DMS 273 (cell line): ENCODE measurements around the gene KRT16.
"Not testable (repeated sequence)": the region's sequence is repeated elsewhere in the genome, so short reads cannot be mapped to it uniquely, and the experiment has no call there.

Experiments
- DNase-seq: peaks from one replicate; lab custom pipeline; 2025; ENCODE audit not compliant: unreplicated experiment; lab: John Stamatoyannopoulos, UW

The KRT16 gene

DNA sequence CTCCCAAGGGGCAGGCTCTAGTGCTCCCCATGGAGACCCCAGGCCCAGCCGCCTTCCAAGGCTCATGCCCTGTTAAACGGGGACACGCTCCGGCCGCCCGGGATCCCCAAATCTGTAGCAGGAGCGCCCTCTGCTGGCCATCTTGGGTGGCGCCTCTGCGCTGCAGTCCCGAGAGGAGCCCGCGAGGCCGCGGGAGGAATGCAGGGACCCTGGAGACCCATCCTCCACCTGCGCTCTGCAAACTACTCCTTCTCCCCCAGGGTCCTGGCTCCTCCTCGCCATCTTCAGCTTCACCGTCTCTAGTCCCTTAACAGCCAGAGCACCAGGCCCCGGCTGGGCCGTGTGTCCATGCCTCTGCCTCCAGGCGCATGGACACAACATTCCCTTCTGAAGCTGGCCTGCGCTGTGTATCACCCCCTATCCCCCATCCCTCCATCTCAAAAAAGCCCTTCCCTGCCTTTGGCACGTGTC, 35.4 kb upstream of the KRT16 start:
- DNase-seq, result peak; percentile 91

DNA sequence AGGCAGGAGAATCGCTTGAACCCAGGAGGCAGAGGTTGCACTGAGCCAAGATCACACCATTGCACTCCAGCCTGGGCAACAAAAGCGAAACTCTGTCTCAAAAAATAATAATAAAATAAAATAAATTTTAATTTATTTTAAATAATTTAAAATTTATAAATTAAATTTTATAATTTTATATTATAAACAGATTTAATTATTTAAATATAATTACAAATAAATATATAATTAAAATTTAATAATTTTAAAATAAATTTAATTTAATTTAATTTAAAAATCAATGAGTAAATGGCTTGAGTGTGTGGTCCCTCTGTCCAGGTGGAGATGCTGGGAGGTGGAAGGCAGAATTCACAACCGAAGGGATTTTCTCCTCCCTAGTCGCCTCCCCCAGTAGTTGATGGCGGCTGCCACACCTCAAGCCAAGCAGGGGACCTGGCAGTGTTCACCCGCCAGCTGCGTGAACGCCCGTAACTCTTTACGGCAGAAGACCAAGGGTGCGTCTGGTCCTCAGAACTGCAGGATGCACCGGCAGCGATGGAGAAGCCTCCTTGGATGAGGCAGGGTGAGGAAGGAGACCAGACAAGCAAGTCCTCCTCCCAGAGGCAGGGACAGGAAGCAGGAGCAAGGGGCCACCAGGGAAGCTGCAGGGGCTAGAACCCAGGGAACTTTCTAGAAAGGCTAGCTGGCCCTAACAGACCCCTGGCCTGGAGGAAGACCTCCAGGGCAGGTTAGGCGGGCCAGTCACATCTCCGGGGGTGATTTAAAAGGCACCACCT, 34.7 kb upstream of the KRT16 start:
- no peak for DNase-seq

DNA sequence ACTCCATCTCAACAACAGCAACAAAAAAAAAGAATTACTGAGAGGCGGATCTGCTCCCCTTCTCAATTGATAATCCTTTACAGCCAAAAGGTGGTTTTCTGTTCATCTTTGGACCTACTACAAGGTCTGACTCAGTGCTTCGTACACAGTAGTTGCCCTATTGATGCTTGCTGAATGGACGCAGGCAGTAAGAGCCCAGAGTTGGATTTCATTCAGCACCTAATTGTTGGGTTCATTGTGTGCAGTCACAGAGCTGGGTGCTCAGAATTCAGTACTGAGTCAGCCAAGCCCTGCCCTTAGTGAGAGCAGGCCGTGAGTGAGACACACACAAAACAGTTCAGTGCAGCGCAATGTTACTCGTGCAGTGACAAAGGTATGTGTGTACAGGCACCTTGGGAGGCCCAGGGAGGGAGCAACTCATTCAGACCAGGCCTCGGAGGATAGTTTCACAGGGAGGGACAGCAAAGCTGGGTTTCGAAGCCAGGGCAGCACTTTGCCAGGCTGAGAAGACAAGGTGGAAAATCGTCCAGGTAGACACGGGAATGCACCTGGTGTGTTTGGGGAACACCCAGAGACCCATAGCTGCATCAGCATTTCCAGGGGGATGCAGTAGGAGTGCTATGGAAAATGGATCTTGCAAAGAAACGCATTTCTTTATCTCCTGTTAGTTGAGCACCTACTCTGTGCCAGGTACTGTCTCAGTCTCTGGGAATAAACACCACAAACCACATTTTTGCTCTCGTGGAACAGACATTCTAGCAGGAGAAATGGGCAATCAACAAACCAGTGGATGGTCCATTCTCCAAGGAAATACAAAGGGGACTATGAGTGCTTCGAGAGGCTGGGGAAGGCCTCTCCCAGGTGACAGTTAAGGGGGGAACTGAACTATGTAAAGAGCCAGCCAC, 29.9 kb upstream of the KRT16 start:
- DNase-seq, result no peak

DNA sequence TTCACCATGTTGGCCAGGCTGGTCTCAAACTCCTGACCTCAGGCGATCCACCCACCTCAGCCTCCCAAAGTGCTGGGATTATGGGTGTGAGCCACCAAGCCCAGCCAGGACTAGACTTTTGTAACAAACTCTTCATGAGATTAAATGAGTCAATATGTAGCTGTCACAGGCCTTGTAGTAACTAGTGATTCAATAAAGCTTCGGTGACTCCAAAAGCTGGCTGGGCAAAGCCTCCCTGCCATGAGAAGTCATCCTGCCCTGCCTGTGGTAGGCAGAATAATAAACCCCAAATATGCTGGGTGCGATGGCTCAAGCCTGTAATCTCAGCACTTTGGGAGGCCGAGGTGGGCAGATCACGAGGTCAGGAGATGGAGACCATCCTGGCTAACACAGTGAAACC, 28.0 kb upstream of the KRT16 start:
- not testable (repeated sequence) for DNase-seq

DNA sequence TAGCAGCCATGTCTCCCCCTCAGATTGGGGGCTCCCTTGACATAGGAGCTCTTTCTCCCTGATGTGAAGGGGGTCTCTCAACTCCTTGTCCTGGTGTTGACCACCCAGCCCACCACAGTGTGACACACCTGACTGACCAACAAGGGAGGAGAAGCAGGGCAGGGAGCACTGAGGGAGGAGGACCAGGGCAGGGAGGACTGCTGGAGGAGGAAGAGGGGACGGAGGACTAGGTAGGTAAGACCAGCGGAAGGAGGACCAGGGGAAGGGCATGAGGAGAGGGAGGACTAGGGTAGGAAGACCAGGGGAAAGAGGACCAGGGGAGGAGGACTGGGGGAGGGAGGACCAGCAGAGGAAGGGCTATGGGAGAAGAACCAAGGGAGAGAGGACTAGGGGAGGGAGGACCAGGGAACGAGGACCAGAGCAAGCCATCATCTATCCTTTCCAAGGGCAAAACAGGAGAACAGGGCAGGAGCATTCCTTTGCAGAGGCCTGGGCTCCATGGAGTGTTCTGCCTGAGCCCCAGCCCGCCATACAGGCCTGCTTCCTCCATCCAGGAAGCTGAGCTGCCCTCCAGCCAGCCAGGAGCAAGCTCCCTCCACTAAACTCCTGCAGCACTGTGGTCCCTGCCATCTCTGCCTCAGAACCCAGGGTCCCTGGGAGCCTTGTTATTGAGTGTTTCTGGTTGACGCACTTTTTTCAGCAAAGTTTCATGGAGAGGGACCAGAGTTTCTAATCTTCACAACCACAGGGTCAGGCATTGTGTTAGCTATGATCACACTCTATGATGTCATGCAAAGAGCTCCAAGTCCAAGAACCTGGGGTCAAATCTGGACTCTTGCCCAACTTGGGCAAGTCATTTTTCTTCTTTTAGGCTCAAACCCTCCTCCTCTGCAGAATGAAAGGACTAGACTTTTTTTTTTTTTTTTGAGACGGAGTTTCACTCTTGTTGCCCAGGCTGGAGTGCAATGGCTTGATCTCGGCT, 27.2 kb upstream of the KRT16 start:
- DNase-seq, result no peak

DNA sequence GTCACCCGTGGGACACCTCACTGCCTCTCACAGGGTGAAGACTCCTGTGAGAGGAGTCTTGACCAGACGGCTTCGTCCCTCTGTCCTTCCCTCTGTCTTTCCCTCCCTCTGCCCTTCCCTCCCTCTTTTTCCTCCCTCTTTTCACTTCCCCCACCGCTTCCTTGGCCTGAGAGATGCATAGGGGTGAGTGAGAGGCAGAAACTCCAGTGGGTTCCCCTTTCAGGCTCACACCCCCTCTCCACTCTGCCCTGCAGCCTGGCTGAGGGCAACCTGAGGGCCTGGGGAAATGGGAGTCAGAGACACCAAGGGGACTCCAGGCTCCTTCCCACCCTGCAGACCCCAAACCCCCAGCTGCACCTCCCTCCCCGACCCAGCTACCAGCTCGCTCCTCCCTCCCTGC, 26.4 kb upstream of the KRT16 start:
- DNase-seq, result no peak

DNA sequence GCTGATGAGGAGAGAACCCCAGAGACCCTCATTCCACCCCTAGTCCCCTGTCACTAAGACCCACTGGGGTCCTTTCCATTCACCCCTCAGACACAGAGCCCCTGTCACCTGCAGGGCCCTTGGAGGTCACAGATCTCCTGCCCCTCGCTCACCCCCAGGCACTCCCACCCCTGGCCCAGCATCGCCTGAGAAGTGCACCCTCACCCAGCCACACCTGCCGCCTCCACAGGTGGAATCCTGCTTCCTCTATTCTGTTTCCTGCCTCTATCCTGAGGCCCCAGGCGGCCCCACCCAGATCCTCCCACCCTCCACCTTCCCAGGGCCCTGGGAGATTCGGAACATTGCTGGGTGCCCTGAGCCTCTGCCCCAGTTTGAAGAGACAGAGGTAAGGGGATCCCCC, 25.6 kb upstream of the KRT16 start:
- DNase-seq, result no peak

DNA sequence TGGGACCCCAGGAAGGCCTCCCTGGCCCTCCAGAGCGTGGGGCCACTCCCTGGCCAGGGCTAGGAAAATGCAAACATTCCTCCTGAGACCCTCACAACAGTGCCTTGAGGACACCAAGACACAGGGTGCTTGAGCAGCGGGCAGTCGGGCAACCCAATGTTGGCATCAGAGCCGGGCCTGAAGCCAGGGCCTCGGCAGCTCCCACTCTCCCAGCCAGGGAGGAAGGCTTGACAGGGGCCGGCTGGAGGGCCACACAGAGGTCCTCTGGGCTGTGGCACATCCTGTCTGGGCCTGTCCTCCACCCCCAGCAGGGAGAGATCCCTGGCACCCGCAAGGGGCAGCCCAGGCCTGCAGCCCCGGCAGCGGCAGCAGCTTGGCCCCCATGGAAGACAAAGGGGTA, 24.1 kb upstream of the KRT16 start:
- no peak for DNase-seq

DNA sequence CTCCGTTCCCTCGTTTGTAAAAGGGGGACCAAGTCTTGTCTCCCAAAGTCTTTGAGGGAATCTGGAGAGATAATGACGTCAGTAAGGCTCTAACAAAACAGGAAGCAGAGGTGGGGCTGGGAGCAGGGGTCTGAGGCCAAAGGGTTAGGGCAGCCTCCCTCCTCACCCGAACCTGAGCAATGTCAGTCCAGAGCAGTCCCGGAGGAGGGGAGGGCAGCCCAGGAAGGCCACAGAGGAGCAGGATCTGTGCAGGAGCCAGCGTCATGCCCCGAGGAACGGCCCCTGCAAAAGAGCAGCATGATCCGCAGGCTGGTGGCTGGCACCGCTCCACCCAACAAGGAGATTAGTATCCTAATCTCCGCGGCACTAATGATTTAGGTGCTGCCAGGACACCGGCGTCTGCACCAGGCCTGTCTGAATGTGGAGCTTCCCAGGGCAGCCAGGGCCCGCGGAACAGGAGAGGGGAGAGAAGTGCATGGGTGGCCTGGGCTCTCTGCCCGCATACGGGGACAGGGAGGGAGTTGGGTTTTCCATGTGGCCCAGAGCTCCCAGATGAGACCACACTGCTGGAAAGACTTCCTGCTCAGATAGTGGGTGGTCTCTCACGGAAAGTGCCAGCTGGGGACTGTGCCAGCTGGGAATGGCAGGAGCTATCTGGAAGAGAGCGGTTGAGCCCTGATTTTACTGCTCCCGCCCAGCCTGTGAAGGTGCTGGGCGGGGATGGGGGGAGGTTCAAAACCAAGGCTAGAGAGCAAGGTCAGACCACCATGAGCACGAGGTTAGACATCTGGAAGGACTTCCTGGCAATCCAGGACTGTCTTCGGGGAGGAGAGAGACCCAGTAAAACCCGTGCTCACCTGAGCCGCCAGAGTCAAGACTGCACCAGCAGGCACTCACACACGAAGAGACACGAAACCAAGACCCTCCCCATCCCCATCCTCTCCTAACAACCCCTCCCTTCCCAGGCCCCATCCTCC, 22.8 kb upstream of the KRT16 start:
- peak; percentile 70 for DNase-seq

DNA sequence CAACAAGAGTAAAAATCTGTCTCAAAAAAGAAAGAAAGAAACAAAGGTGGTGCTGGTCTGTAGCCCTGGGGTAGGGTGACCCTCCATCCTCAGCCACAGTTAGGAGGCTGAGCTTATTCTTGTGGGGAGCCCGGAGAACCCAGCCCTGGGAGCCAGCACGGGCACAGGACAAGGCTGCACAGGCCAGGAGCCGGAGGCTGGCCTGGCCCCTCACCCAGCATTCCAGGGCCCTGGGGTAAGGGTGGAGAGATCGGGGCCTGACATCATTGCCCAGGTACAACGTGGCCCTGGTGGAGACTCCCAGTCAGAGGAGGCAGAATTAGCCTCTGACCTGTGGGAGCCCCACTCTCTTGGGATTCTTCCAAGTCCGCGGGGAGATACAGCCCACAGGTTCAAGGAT, 22.1 kb upstream of the KRT16 start:
- no peak for DNase-seq

DNA sequence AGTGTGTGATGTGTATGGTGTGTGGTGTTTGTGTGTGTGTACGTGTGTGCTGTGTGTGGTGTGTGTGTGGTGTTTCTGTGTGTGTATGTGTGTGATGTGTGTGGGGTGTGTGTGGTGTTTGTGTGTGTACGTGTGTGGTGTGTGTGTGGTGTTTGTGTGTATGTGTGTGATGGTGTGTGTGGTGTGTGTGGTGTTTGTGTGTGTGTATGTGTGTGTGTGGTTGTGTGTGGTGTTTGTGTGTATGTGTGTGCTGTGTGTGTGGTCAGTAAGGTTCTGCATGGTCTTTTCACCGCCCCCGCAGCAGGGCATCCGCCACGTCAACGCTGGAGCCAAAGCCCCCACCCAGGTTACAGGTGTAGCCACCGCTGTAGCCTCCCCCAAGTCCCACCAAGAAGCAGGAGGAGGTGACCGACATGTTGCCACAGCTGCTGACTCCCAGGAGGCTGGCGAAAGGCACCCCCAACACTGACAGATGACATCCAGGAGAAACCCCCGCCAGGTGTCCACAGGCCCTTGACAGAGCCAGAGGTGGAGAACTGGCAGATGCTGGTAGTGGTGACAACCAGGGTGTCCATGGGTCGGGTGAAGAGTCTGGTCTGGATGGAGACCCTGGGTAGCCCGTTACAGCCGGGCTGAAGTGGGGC, 21.1 kb upstream of the KRT16 start:
- DNase-seq, result no peak

DNA sequence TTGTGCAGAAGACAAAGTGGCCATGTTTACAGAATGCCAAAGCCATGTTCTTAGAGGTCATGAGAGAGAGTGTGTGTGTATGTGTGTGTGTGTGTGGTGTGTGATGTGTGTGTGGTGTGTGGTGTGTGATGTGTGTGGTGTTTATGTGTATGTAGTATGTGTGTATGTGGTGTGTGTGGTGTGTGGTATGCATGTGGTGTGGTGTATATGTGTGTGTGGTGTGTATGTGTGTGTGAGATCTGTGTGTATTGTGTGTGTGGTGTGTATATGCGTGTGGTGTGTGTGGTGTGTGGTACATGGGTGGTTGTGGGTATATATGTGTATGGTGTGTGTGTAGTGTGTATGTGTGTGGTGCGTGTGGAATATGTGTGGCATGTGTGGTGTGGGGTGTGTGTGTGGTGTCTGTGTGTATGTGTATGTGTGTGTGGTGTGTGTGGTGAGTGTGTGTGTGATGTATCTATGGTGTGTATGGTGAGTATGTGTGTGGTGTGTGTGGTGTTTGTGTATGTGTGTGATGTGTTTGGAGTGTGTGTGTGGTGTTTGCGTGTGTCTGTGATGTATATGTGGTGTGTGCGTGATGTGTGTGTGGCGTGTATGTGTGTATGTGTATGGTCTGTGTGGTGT, 20.0 kb upstream of the KRT16 start:
- no peak for DNase-seq

DNA sequence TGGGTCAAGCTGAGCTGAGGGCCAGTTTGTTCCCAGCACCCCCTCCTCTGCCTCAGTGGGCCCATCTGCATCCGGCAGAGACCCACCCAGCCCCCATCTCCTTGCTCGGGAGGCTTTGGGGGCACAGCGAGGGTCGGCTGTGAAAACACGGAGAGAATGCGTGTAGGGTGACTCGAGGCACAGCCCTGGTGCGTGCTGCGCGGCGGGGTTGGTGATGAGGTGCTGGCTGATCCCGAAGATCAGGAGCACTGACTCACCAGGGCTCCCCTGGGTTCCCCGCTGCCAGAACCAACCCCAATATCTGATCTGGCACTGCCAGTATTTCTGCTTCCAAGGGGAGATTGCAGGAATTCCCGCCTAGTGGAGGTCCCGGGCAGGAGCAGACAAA, 19.3 kb upstream of the KRT16 start:
- no peak for DNase-seq

DNA sequence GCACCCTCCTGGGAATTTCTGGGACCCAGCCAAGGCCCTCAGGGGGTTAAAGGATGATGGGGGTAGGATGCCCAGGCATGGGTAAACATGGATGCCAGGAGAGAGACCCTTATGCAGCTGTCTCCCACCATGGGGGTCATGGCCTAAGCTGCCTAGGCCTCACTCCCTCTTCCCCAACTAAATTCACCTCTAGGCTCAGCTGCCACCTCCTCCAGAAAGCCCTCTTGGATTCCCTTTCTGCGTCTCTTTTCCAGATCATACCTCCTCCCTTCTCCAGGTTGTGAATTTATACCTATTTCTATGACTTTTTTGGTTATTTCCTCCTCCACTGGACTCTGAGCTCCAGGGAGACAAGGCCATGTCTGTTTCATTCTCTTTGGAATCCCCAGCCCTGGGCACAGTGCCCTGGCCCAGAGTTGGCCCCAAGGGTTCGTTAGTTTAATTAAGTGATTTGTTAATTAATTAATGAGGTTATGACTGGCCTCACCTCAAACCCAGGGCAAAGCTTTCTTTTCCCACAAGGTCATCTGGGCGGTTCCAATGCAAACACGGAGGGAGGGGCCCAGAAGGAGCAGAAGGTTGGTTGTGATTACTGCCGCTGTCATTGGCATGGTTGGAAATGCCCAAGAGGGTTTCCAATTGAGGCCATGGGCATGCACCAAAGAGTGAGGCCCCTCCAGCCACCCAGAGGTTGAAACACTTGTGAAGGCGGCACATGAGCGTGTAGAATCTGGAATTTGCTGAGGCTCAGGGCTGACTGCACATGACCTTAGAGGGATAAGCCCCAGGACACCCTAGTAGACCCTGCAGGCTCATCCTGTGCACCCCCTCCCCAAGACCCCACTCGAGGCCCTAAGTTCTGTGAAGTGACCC, 18.7 kb upstream of the KRT16 start:
- DNase-seq, result no peak

DNA sequence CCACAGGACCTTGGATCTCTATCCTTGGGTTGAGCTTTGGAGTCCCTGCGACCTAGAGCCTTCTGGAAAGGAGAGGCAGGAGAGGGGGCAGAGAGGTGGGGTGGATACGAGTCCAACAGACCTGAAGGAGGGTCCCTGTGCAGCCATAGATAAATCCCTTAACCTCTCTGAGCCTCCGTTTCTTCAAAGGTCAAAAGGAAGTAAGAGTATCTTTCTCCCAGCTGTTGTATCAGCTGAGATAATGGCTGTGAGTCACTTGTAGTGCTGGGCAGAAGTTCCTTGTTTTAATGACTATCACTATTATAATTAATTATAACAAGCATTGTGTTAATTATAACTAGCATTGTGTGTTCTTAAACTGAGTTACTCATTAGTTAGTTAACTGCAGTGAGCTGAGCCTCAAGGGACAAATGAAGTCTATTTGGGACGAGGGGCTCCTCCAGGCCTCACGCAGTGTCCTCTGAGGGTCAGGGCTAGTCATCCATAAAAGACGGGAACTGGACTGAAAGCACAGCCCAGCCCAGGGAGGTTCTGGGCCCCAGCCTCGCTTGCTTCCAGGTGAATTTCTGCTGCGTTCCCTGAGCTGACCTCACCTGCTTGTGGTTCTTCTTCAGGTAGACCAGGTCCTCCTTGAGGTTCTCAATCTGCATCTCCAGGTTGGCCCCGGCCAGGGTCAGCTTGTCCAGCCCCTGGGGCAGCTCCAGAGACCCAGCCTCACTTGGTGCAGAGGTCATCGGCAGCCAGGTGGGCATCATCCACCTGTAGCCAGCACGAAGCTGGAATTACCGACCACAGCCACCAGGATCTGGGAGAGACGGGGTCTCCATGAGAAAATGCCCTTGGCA, 17.5 kb upstream of the KRT16 start:
- DNase-seq, result no peak

DNA sequence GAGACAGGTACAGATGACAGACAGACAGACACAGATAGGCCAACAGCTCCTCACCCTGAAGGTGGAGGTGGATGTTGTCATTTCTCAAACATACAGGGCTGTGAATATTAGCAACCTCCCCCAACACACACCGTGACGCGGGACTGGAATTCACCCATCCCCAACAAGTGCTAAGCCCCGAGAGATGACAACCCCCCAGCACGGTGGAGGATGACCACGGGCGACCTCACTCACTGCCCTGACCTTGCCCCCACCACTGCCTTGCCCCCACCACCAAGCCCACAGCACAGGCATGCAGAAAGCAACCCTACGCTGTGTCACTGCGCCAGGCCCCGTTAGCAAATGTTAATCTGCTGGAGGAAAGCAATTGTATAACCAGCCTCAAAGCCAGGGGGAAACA, 16.7 kb upstream of the KRT16 start:
- DNase-seq, result no peak

DNA sequence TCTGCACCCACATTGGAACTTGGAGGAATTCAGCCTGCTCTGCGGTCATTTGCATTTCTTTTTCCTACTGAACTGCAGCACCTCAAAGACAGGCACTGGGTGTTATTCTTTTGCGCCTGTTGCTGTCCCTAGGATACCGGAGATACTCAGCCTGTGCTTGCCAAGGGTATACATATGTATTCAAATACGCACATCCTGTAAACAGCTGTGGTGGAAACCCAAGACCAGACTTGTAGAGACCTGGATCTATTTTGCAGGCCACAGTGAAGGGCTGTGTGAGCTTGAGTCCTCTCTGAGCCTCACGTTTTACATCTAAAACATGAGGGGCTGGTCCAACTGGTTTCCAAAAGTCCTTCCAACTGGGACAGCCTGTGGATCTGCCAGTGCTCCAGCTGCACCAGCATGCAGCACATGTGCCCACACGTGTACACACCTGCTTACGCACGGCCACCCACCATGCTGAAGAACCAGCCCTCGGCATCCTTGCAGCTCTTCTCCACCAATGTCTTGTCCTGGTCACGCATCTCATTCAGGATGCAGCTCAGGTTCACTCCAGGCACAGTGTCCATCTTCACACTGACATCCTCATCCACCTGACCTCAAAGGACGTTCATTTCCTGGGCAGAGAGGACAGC, 16.2 kb upstream of the KRT16 start:
- DNase-seq, result not testable (repeated sequence)
